Suprapubic skin (tissue), 3 donors: ENCODE results near the gene DDX47.

Source experiments
- CTCF ChIP-seq, 2 donors: fragments of 200-600 bp in 1 of 2; fragments of 450-650 bp in 1 of 2; sonication (generic) in 1 of 2; IDR thresholded peaks; one replicate each; pipeline ENCODE4 v1.5.1; 2016 to 2019; ENCODE audit warnings: antibody characterized with exemption in 2 of 2, mild to moderate bottlenecking in 1 of 2, moderate library complexity in 1 of 2
- EP300 ChIP-seq: sonication (generic); formaldehyde crosslinking; IDR thresholded peaks from one replicate; pipeline ENCODE4 v1.6.1; 2017; ENCODE audit warnings: antibody characterized with exemption

- TF ChIP-seq CTCF (IDR thresholded peaks at IDR 0.05) (no peak), EP300 (no peak)
These were observed 36.9 kb upstream of the DDX47 start for GRCh38 chr12:12776261-12776660.
